ENCODE results near the gene CTNNA3.

- TF ChIP-seq, protein P1, sequence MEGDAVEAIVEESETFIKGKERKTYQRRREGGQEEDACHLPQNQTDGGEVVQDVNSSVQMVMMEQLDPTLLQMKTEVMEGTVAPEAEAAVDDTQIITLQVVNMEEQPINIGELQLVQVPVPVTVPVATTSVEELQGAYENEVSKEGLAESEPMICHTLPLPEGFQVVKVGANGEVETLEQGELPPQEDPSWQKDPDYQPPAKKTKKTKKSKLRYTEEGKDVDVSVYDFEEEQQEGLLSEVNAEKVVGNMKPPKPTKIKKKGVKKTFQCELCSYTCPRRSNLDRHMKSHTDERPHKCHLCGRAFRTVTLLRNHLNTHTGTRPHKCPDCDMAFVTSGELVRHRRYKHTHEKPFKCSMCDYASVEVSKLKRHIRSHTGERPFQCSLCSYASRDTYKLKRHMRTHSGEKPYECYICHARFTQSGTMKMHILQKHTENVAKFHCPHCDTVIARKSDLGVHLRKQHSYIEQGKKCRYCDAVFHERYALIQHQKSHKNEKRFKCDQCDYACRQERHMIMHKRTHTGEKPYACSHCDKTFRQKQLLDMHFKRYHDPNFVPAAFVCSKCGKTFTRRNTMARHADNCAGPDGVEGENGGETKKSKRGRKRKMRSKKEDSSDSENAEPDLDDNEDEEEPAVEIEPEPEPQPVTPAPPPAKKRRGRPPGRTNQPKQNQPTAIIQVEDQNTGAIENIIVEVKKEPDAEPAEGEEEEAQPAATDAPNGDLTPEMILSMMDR (IDR thresholded peaks at IDR 0.05 in 8 of 11, conservative IDR thresholded peaks at IDR 0.05 in 3 of 11): no peak
- TF ChIP-seq POLR2A (IDR thresholded peaks at IDR 0.05): no peak
These were observed 712.5 kb downstream of the CTNNA3 start for GRCh38 chr10:66983475-66983818.

Measured in spleen (tissue), 7 donors.